HEK293 (cell line): ENCODE results near the gene CIDEA.

Experiments used
- CTCF ChIP-seq: fragments of 450-650 bp; formaldehyde crosslinking; IDR thresholded peaks from 2 replicates; pipeline ENCODE4 v1.5.1; 2016; ENCODE audit warnings: missing biosample characterization, missing genetic modification characterization
- KLF16 ChIP-seq: fragments of 450-650 bp; formaldehyde crosslinking; IDR thresholded peaks from 2 replicates; pipeline ENCODE4 v1.5.1; 2017; ENCODE audit warnings: missing biosample characterization, missing genetic modification characterization
- MZF1 ChIP-seq: fragments of 450-650 bp; formaldehyde crosslinking; IDR thresholded peaks from 2 replicates; pipeline ENCODE4 v1.5.1; 2017; ENCODE audit warnings: missing biosample characterization, missing genetic modification characterization, borderline replicate concordance
- WT1 ChIP-seq: fragments of 450-650 bp; formaldehyde crosslinking; IDR thresholded peaks from 2 replicates; pipeline ENCODE4 v1.5.1; 2016; ENCODE audit warnings: missing biosample characterization, missing genetic modification characterization
- ZBTB21 ChIP-seq: fragments of 450-650 bp; formaldehyde crosslinking; IDR thresholded peaks from 2 replicates; pipeline ENCODE4 v1.5.1; 2017; ENCODE audit warnings: missing biosample characterization, missing genetic modification characterization
- ZNF140 ChIP-seq: fragments of 450-650 bp; formaldehyde crosslinking; IDR thresholded peaks from 2 replicates; pipeline ENCODE4 v1.5.1; 2016; ENCODE audit warnings: missing biosample characterization, missing genetic modification characterization
- ZNF211 ChIP-seq: fragments of 450-650 bp; formaldehyde crosslinking; IDR thresholded peaks from 2 replicates; pipeline ENCODE4 v1.5.1; 2016; ENCODE audit warnings: low read depth, missing biosample characterization, missing genetic modification characterization
- ZNF24 ChIP-seq: fragments of 450-650 bp; formaldehyde crosslinking; IDR thresholded peaks from 2 replicates; pipeline ENCODE4 v1.5.1; 2016; ENCODE audit warnings: missing biosample characterization, missing genetic modification characterization
- ZNF341 ChIP-seq: fragments of 450-650 bp; formaldehyde crosslinking; IDR thresholded peaks from 2 replicates; pipeline ENCODE4; 2016; ENCODE audit warnings: low read depth, missing biosample characterization, missing genetic modification characterization
- ZNF394 ChIP-seq: fragments of 450-650 bp; formaldehyde crosslinking; IDR thresholded peaks from 2 replicates; pipeline ENCODE4 v1.5.1; 2016; ENCODE audit warnings: missing biosample characterization, missing genetic modification characterization, mild to moderate bottlenecking, moderate library complexity, borderline replicate concordance

- TF ChIP-seq CTCF (tag by site-specific recombination): no peak
- no peak; the same call in 1 of the 2 replicates for TF ChIP-seq WT1 (tag by site-specific recombination)
- peak; percentile 54; the same call in 1 of the 2 replicates for TF ChIP-seq ZNF394 (tag by site-specific recombination)
- no peak for TF ChIP-seq MZF1 (tag by site-specific recombination)
- no peak for TF ChIP-seq ZBTB21 (tag by site-specific recombination)
- no peak for TF ChIP-seq ZNF211 (tag by site-specific recombination)
- TF ChIP-seq ZNF341 (tag by site-specific recombination): peak; percentile 23; the same call in 1 of the 2 replicates
- no peak for TF ChIP-seq ZNF24 (tag by site-specific recombination)
- TF ChIP-seq ZNF140 (tag by site-specific recombination): no peak
- TF ChIP-seq KLF16 (tag by site-specific recombination): peak; percentile 50; the same call in 1 of the 2 replicates
Observed at GRCh38 chr18:12308386-12309100, 54.4 kb downstream of the CIDEA start.
